ENCODE data around the gene MPG. TPM values are rescaled to one million over a fixed set of nuclear protein-coding genes. Genes with fewer than 3 reads are reported as not detected.

Gene MPG
- total and polyA plus RNA-seq, 10 donors, result 34.8 to 122 (median 69.9) TPM

DNA sequence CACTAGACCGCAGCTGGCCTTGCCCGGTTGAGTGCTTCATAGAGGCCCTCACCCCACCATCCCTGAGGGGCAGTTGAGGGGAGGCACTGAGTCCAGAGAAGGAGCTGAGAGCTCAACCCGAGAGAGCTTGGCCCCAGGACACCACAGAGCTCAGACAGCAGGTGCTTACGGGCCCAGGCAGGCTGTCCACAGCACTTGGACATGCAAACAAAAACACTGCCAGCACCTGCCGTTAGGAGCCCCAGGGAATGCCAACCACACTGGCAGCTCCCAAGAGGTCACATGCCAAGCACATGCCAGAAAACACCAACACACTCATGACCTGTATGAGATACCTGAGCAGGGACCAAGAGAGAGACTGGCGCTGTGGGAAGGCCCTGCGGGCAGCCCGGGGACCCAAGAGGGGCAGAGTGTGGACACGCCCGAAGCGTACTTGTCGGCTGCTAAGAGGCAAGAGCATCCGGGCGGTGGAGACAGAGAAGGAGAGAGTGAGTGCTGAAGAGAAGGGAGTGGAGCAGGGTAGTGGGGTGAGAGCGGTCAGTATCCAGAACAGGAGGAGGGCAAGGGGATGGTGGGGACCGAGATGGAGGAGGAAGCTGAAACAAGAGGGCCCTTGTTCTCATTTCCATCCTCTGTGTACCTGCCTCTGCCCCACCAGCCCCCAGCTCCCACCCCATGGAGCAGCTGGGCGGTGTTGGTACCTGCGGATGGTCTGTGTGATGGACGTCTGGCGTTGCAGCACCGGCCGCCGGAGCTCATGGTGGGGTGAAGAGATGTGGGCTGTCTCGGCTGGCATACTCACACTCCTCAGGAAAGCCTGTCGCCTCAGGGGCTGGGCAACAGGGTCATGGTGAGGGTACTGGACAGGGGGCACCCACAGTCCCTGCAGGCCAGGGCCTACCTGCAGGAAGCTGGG, 13.8 kb upstream of the MPG start:
- Histone ChIP-seq H3K4me1 (peaks cover 0 to 38% (median 14%) of the 10 kb centered on the region in 6 donors), H3K27me3 (replicated peaks in 1 of 7) (no peaks in the 10 kb centered on the region), H3K27ac (no peak overlapping the region), H3K9me3 (no peaks in the 10 kb centered on the region), H3K4me3 (no peak overlapping the region), H3K36me3 (peaks cover 0 to 50% (median 3%) of the 10 kb centered on the region in 6 donors)
- 89 to 97% (median 95%) methylated on average over 24 to 25 of the region's 25 CpGs for WGBS, 5 donors
- peak; percentile 69 for DNase-seq
- TF ChIP-seq POLR2AphosphoS5 (IDR thresholded peaks at IDR 0.05) (no peak), POLR2A (IDR thresholded peaks at IDR 0.05) (no peak)
- TF ChIP-seq, protein P1, sequence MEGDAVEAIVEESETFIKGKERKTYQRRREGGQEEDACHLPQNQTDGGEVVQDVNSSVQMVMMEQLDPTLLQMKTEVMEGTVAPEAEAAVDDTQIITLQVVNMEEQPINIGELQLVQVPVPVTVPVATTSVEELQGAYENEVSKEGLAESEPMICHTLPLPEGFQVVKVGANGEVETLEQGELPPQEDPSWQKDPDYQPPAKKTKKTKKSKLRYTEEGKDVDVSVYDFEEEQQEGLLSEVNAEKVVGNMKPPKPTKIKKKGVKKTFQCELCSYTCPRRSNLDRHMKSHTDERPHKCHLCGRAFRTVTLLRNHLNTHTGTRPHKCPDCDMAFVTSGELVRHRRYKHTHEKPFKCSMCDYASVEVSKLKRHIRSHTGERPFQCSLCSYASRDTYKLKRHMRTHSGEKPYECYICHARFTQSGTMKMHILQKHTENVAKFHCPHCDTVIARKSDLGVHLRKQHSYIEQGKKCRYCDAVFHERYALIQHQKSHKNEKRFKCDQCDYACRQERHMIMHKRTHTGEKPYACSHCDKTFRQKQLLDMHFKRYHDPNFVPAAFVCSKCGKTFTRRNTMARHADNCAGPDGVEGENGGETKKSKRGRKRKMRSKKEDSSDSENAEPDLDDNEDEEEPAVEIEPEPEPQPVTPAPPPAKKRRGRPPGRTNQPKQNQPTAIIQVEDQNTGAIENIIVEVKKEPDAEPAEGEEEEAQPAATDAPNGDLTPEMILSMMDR (IDR thresholded peaks at IDR 0.05 in 8 of 11, conservative IDR thresholded peaks at IDR 0.05 in 3 of 11), result no peak
- intact Hi-C loops (cut with DNase I; ENCODE audit: low total_unique reads), result loop anchor here (2.0 kb wide), 1 partner anchor 33 kb away; no protein-coding TSS in a partner anchor

DNA sequence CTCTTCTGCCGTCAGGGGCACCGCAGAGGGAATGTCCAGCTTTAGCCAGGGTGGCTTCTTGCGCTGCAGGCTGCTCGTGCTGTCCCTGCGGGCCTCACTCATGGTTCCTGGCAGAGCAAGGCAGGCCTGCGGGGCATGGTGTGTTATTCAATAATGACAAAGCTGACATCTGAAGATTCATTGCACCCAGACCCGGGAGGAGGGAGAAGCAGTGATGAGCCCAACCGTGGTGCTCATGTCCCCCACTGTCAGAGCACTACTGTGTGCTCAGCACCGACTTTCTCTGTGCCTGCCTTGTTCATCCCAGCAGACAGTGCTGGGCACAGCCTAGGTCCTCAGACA, 13.1 kb upstream of the MPG start:
- H3K36me3 ChIP-seq, result peaks cover 0 to 44% (median 3%) of the 10 kb centered on the region in 6 donors
- no peak overlapping the region for H3K4me3 ChIP-seq
- peaks cover 0 to 44% (median 16%) of the 10 kb centered on the region in 6 donors for H3K4me1 ChIP-seq
- peak; percentile 67 for DNase-seq
- no peaks in the 10 kb centered on the region for H3K9me3 ChIP-seq
- H3K27ac ChIP-seq, result no peak overlapping the region
- no peaks in the 10 kb centered on the region for H3K27me3 ChIP-seq (replicated peaks in 1 of 7)
- 75 to 97% (median 81%) methylated on average over 6 to 9 of the region's 9 CpGs for WGBS, 5 donors
- TF ChIP-seq POLR2A (IDR thresholded peaks at IDR 0.05), result no peak
- no peak for TF ChIP-seq POLR2AphosphoS5 (IDR thresholded peaks at IDR 0.05)
- TF ChIP-seq, protein P1 (IDR thresholded peaks at IDR 0.05 in 8 of 11, conservative IDR thresholded peaks at IDR 0.05 in 3 of 11), result no peak
- intact Hi-C loops (cut with DNase I; ENCODE audit: low total_unique reads), result loop anchor here (2.0 kb wide), 1 partner anchor 32 kb away; no protein-coding TSS in a partner anchor

DNA sequence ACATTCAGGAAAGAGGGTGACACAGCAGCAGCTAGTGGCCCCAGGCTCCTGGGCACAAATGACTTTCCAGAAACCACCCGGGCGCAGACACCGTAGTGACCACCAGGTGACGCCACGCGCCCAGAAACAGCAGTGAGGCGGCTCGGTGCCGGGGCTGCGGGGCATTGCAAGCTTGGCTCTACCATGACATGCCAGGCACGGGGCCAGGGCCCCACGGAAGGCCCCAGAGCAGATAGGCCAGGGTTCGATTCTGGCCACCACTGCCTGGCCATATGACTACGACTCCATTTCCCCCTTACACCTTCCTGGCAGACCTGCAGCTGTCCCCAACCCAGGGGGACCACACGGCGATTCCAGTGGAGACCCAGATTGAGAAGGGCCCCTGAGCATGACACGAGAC, 12.3 kb upstream of the MPG start:
- no peak overlapping the region for H3K27ac ChIP-seq
- H3K4me1 ChIP-seq, result peaks cover 0 to 47% (median 18%) of the 10 kb centered on the region in 6 donors
- H3K4me3 ChIP-seq, result no peak overlapping the region
- peaks cover 0 to 39% (median 2%) of the 10 kb centered on the region in 6 donors for H3K36me3 ChIP-seq
- WGBS, 5 donors, result 6 to 56% (median 19%) methylated on average over 4 to 17 of the region's 17 CpGs
- no peaks in the 10 kb centered on the region for H3K9me3 ChIP-seq
- peaks cover 0 to 4% (median 0%) of the 10 kb centered on the region in 7 donors for H3K27me3 ChIP-seq (replicated peaks in 1 of 7)
- TF ChIP-seq POLR2AphosphoS5 (IDR thresholded peaks at IDR 0.05) (peak; percentile 71 to 81 (median 71)), POLR2A (IDR thresholded peaks at IDR 0.05) (no peak)
- TF ChIP-seq, protein P1 (IDR thresholded peaks at IDR 0.05 in 8 of 11, conservative IDR thresholded peaks at IDR 0.05 in 3 of 11), result peak; percentile 82 to 97 (median 93)
- DNase-seq, result peak; percentile 95
- intact Hi-C loops (cut with DNase I; ENCODE audit: low total_unique reads), result loop anchor here (2.0 kb wide), 1 partner anchor 31 kb away; no protein-coding TSS in a partner anchor
